ENCODE measurements around the gene PKIG.

GRCh38 chr20:44614525-44614924 lies 32.1 kb downstream of the PKIG start:
- TF ChIP-seq CTCF (IDR thresholded peaks at IDR 0.05): no peak
- TF ChIP-seq POLR2A (IDR thresholded peaks at IDR 0.05): no peak
